ENCODE measurements around the gene PNPLA4.

PNPLA4 gene

DNA sequence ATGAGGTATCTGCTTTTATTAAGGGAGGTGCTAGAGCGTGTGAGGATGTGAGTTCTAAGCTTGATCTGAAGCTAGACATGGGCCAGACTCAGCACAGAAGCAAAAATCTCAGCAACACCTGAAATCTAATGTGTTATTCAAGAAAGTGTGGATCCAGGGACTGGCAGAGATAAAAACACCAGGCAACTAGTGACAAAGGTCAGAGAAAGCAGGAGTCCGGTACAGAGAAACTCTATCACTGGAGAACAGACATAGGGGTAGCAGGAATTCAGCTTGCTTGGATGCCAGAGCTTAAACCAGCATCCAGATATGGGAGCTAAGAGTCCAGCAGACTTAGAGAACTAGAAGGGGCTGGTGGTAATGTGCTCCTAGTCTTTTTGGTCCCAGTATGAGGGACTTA lies 50.3 kb downstream of the PNPLA4 start:
- DNase-seq (ENCODE audit: extremely low read depth in 1 of 2, low read depth in 1 of 2), result no peak

GRCh38 chrX:7872042-7872441 lies 55.2 kb downstream of the PNPLA4 start:
- DNase-seq (ENCODE audit: extremely low read depth in 1 of 2, low read depth in 1 of 2), result no peak

GRCh38 chrX:7852166-7852565 lies 75.0 kb downstream of the PNPLA4 start:
- DNase-seq (ENCODE audit: extremely low read depth in 1 of 2, low read depth in 1 of 2), result no peak
